A673 (cell line): Measurements from ENCODE around the gene TSHZ2. TPM values are rescaled to one million over a fixed set of nuclear protein-coding genes. Genes with fewer than 3 reads are reported as not detected.

Experiments
- BruUV-seq: library from RNA; stranded (reverse); fragments of 400-500 nt; replicated peaks from 2 replicates; lab custom pipeline; 2021; lab: Mats Ljungman, UMichigan
- CTCF ChIA-PET: fragments of 300-600 bp; sonication (Branson Sonifier 250); formaldehyde crosslinking; loops from one replicate; lab custom pipeline; 2022; ENCODE audit warnings: antibody characterized with exemption; lab: Charles Lee
- POLR2A ChIA-PET: fragments of 300-600 bp; sonication (Branson Sonifier 250); formaldehyde crosslinking; loops from one replicate; lab custom pipeline; 2022; ENCODE audit warnings: antibody characterized with exemption; ENCODE audit not compliant: low non-redundant PET; lab: Charles Lee
- DNase-seq: peaks from one replicate; pipeline ENCODE4 v3.0.0-alpha.2; 2015; ENCODE audit warnings: low spot score
- H3K27ac ChIP-seq: fragments of 200-600 bp; sonication (generic); 2 replicates; pipeline ENCODE4 v1.5.1; 2016; ENCODE audit warnings: mixed run types, low read depth, mild to moderate bottlenecking, mixed read lengths, antibody characterized with exemption, low read length; ENCODE audit not compliant: poor library complexity, severe bottlenecking
- H3K27me3 ChIP-seq: fragments of 200-600 bp; sonication (generic); replicated peaks from 2 replicates; pipeline ENCODE4 v1.6.1; 2017; ENCODE audit warnings: mixed run types, low read depth, mild to moderate bottlenecking, mixed read lengths, antibody characterized with exemption, low read length; ENCODE audit not compliant: insufficient read depth, poor library complexity
- H3K36me3 ChIP-seq: fragments of 200-600 bp; sonication (generic); 2 replicates; pipeline ENCODE4 v1.6.1; 2016; ENCODE audit warnings: mixed run types, mild to moderate bottlenecking, mixed read lengths, antibody characterized with exemption, low read length; ENCODE audit not compliant: insufficient read depth, poor library complexity, severe bottlenecking
- H3K4me1 ChIP-seq: fragments of 200-600 bp; sonication (generic); 2 replicates; pipeline ENCODE4 v1.6.1; 2017; ENCODE audit warnings: mixed run types, mild to moderate bottlenecking, mixed read lengths, antibody characterized with exemption, low read length; ENCODE audit not compliant: insufficient read depth, poor library complexity, severe bottlenecking
- H3K4me3 ChIP-seq: fragments of 200-600 bp; sonication (generic); 2 replicates; pipeline ENCODE4 v1.5.1; 2016; ENCODE audit warnings: low read depth, mixed run types, mild to moderate bottlenecking, mixed read lengths, low read length; ENCODE audit not compliant: poor library complexity, severe bottlenecking
- H3K9me3 ChIP-seq: fragments of 200-600 bp; sonication (generic); 2 replicates; pipeline ENCODE4 v1.6.1; 2016; ENCODE audit warnings: mixed run types, low read depth, mild to moderate bottlenecking, mixed read lengths, antibody characterized with exemption, low read length; ENCODE audit not compliant: poor library complexity, severe bottlenecking
- CTCF ChIP-seq: fragments of 300-800, 200-600 bp; sonication (generic); conservative IDR thresholded peaks from 2 replicates; pipeline ENCODE4 v1.5.1; 2017; ENCODE audit warnings: low read depth, mild to moderate bottlenecking, antibody characterized with exemption, low read length, moderate library complexity, mixed read lengths
- EZH2 ChIP-seq: fragments of 200-600 bp; sonication (generic); IDR thresholded peaks from 2 replicates; pipeline ENCODE4 v1.6.1; 2017; ENCODE audit warnings: borderline replicate concordance, low read depth, mild to moderate bottlenecking, mixed read lengths, antibody characterized with exemption, low read length; ENCODE audit not compliant: poor library complexity, severe bottlenecking
- intact Hi-C: fragments of 100-400 bp; cut with micrococcal nuclease; formaldehyde crosslinking; loops from one replicate; pipeline ENCODE4 v1.10.0; 2022; ENCODE audit not compliant: unreplicated experiment
- total RNA-seq: library from RNA; stranded (reverse); gene quantifications from 2 replicates; pipeline ENCODE4 v1.2.3, GENCODE V29; 2021

TSHZ2 gene
- total RNA-seq, 1 experiment from 2014 or later, result 4.1 TPM

- Histone ChIP-seq H3K4me1 (no peaks in the 10 kb centered on the region), H3K27ac (no peak overlapping the region), H3K4me3 (no peak overlapping the region), H3K27me3 (no peaks in the 10 kb centered on the region), H3K36me3 (no peaks in the 10 kb centered on the region), H3K9me3 (no peaks in the 10 kb centered on the region)
- ChIA-PET POLR2A (no interaction called here), CTCF (no interaction called here)
- TF ChIP-seq CTCF, result no peak
- no peak for TF ChIP-seq EZH2
- DNase-seq, result no peak
- no TSS peak for BruUV-seq
- intact Hi-C loops, result no loop called here
These were observed 78.2 kb downstream of the TSHZ2 start for GRCh38 chr20:53050338-53050737.

GRCh38 chr20:53052380-53052779, 80.2 kb downstream of the TSHZ2 start:
- Histone ChIP-seq H3K27ac (no peak overlapping the region), H3K4me3 (no peak overlapping the region), H3K4me1 (no peaks in the 10 kb centered on the region), H3K36me3 (no peaks in the 10 kb centered on the region), H3K27me3 (no peaks in the 10 kb centered on the region), H3K9me3 (no peaks in the 10 kb centered on the region)
- TF ChIP-seq EZH2 (no peak), CTCF (no peak)
- POLR2A ChIA-PET, result no interaction called here
- BruUV-seq, result no TSS peak
- no peak for DNase-seq
- CTCF ChIA-PET, result no interaction called here
- intact Hi-C loops, result no loop called here

DNA sequence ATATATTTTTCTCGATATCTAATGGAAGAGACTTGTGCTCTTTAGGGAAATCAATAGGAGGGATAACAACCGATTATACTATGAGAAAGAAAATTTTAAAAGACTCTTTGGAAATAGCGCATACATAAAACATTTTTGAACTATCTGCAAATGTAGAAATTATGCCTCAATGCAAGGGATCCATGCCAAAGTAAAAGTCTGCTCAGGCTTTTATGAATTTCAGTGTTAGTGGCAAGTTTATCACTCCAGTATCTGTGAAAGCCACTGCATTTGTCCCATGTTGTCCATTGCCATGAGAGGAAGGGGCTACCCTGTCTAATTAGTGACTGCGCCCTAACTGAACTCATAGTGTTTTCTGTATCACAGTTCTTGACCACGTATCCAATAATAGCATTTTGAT, 81.4 kb downstream of the TSHZ2 start:
- Histone ChIP-seq H3K9me3 (no peaks in the 10 kb centered on the region), H3K4me3 (no peak overlapping the region), H3K4me1 (no peaks in the 10 kb centered on the region), H3K36me3 (no peaks in the 10 kb centered on the region), H3K27ac (no peak overlapping the region), H3K27me3 (no peaks in the 10 kb centered on the region)
- intact Hi-C loops, result no loop called here
- TF ChIP-seq CTCF (no peak), EZH2 (no peak)
- no peak for DNase-seq
- no TSS peak for BruUV-seq
- CTCF ChIA-PET, result no interaction called here
- POLR2A ChIA-PET, result no interaction called here
